GM19452 (cell line): ENCODE data around the gene AZU1.
"Not testable (repeated sequence)": the region's sequence is repeated elsewhere in the genome, so short reads cannot be mapped to it uniquely, and the experiment has no call there.

Source experiments
- ATAC-seq: cut with Tn5 transposase; IDR thresholded peaks from one replicate; pipeline ENCODE4 v1.9.1; 2021; ENCODE audit not compliant: unreplicated experiment

The AZU1 gene

GRCh38 chr19:852136-853013 is 24.7 kb downstream of the AZU1 start, which contains the start of gene ELANE:
Gene ELANE (plus strand): TSS chr19:852303. CDS start chr19:852329, 26 bp downstream.
- no peak for ATAC-seq

GRCh38 chr19:853014-853585 is 25.5 kb downstream of the AZU1 start:
- no peak for ATAC-seq

GRCh38 chr19:853614-854220 is 26.1 kb downstream of the AZU1 start:
- not testable (repeated sequence) for ATAC-seq

- no peak for ATAC-seq
Measured at GRCh38 chr19:854549-854948, 26.9 kb downstream of the AZU1 start.

- ATAC-seq, result no peak
Measured at GRCh38 chr19:855142-855541, 27.5 kb downstream of the AZU1 start.

GRCh38 chr19:855566-856120 is 28.0 kb downstream of the AZU1 start:
- ATAC-seq, result no peak

GRCh38 chr19:858284-858683 is 30.6 kb downstream of the AZU1 start:
- no peak for ATAC-seq

- no peak for ATAC-seq
Measured at GRCh38 chr19:858868-859843, 31.5 kb downstream of the AZU1 start, which contains the start of gene CFD. Gene CFD (plus strand): TSS chr19:859664. CDS start chr19:859690, 26 bp downstream.

GRCh38 chr19:861141-861755 is 33.6 kb downstream of the AZU1 start:
- ATAC-seq, result no peak

- ATAC-seq, result no peak
Measured at GRCh38 chr19:861756-862580, 34.3 kb downstream of the AZU1 start.

GRCh38 chr19:862581-863314 is 35.1 kb downstream of the AZU1 start:
- ATAC-seq, result no peak

GRCh38 chr19:863315-863620 is 35.6 kb downstream of the AZU1 start:
- no peak for ATAC-seq

GRCh38 chr19:866769-867300 is 39.2 kb downstream of the AZU1 start:
- no peak for ATAC-seq

- ATAC-seq, result no peak
Measured at GRCh38 chr19:867301-867793, 39.7 kb downstream of the AZU1 start.

GRCh38 chr19:867855-868457 is 40.3 kb downstream of the AZU1 start:
- ATAC-seq, result no peak

- no peak for ATAC-seq
Measured at GRCh38 chr19:868458-869244, 41.0 kb downstream of the AZU1 start.
